Activated naive CD8-positive, alpha-beta T cell treated with anti-CD3 and anti-CD28 coated beads, Interleukin-2, amount 50 U/mL, for 24 hours (primary cell): ENCODE measurements around the gene CNTNAP2.

Source experiments
- ATAC-seq: fragments of 150-1000 bp; cut with Tn5 transposase; one replicate; pipeline ENCODE4 v1.10.0; 2021
- DNase-seq: peaks from one replicate; pipeline ENCODE4 v3.0.0; 2021
- H3K27ac Mint-ChIP-seq: one replicate; pipeline ENCODE4 v1.8.0; 2021; ENCODE audit warnings: mild to moderate bottlenecking, mixed read lengths
- H3K27me3 Mint-ChIP-seq: one replicate; pipeline ENCODE4 v1.8.0; 2021; ENCODE audit warnings: mixed read lengths
- H3K36me3 Mint-ChIP-seq: one replicate; pipeline ENCODE4 v1.8.0; 2021; ENCODE audit warnings: low read depth, mixed read lengths
- H3K4me1 Mint-ChIP-seq: one replicate; pipeline ENCODE4 v1.8.0; 2021; ENCODE audit warnings: mixed read lengths
- H3K4me3 Mint-ChIP-seq: one replicate; pipeline ENCODE4 v1.8.0; 2021; ENCODE audit warnings: mild to moderate bottlenecking, moderate library complexity, mixed read lengths
- H3K9me3 Mint-ChIP-seq: one replicate; pipeline ENCODE4 v1.8.0; 2021; ENCODE audit warnings: mixed read lengths

Gene CNTNAP2

GRCh38 chr7:146709451-146710027 is 592.9 kb downstream of the CNTNAP2 start:
- no peak overlapping the region for H3K4me3 Mint-ChIP-seq
- peaks cover 12% of the 10 kb centered on the region for H3K9me3 Mint-ChIP-seq

GRCh38 chr7:146713205-146713604 is 596.6 kb downstream of the CNTNAP2 start:
- no peaks in the 10 kb centered on the region for H3K27me3 Mint-ChIP-seq
- no peak for DNase-seq
- no peaks in the 10 kb centered on the region for H3K4me1 Mint-ChIP-seq

More at GRCh38 chr7:146709451-146710027, 592.9 kb downstream of the CNTNAP2 start:
- ATAC-seq (no peak), DNase-seq (no peak)
- Mint-ChIP-seq H3K36me3 (no peaks in the 10 kb centered on the region), H3K4me1 (no peaks in the 10 kb centered on the region), H3K27me3 (no peaks in the 10 kb centered on the region), H3K27ac (no peak overlapping the region)

DNA sequence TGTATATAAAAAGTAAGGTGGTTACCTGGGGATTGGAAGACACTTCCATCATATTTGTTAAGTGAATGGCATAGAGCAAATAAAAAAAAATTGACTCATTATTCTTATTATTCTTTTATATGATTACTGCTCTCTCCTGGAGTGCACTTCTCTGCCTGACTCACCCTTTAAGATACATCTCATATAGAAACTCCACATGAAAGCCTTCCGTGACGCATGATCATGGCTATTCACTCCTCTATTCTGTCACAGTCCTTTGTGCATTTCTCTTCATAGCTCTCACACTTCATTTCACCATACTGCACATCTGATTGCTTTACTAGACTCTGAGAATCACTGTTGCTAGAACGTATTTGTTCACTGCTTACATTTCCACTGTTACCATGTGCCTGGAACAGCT is 597.3 kb downstream of the CNTNAP2 start:
- Mint-ChIP-seq H3K4me3 (no peak overlapping the region), H3K36me3 (no peaks in the 10 kb centered on the region), H3K9me3 (peaks cover 7% of the 10 kb centered on the region), H3K27ac (no peak overlapping the region), H3K27me3 (no peaks in the 10 kb centered on the region), H3K4me1 (no peaks in the 10 kb centered on the region)
- DNase-seq (no peak), ATAC-seq (no peak)

More at GRCh38 chr7:146713205-146713604, 596.6 kb downstream of the CNTNAP2 start:
- Mint-ChIP-seq H3K27ac (no peak overlapping the region), H3K4me3 (no peak overlapping the region), H3K36me3 (no peaks in the 10 kb centered on the region), H3K9me3 (peaks cover 7% of the 10 kb centered on the region)
- ATAC-seq = no peak

GRCh38 chr7:146720195-146720594 is 603.6 kb downstream of the CNTNAP2 start:
- no peaks in the 10 kb centered on the region for H3K36me3 Mint-ChIP-seq
- no peaks in the 10 kb centered on the region for H3K27me3 Mint-ChIP-seq
- ATAC-seq (no peak), DNase-seq (no peak)
- no peak overlapping the region for H3K4me3 Mint-ChIP-seq
- H3K9me3 Mint-ChIP-seq = no peaks in the 10 kb centered on the region
- no peaks in the 10 kb centered on the region for H3K4me1 Mint-ChIP-seq
- H3K27ac Mint-ChIP-seq = no peak overlapping the region

DNA sequence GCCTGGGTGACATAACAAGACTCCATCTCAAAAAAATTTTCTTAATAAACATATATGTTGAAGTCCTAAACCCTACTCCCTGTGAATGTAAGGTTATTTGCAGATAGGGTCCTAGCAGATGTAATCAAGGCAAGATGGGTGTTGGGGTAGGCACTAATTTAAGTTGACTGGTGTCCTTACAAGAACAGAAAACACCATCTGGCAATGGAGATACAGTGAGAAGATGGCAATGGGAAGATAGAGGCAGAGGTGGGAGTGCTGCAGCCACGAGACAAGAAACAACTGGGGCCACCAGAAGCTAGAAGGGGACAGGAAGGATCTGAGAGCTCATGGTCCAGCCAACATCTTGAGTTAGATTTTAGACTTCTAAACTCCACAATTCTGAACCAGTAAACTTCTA is 606.4 kb downstream of the CNTNAP2 start:
- no peaks in the 10 kb centered on the region for H3K36me3 Mint-ChIP-seq
- DNase-seq (no peak), ATAC-seq (no peak)
- no peaks in the 10 kb centered on the region for H3K27me3 Mint-ChIP-seq
- no peaks in the 10 kb centered on the region for H3K4me1 Mint-ChIP-seq
- no peaks in the 10 kb centered on the region for H3K9me3 Mint-ChIP-seq
- H3K4me3 Mint-ChIP-seq = no peak overlapping the region
- H3K27ac Mint-ChIP-seq = no peak overlapping the region

DNA sequence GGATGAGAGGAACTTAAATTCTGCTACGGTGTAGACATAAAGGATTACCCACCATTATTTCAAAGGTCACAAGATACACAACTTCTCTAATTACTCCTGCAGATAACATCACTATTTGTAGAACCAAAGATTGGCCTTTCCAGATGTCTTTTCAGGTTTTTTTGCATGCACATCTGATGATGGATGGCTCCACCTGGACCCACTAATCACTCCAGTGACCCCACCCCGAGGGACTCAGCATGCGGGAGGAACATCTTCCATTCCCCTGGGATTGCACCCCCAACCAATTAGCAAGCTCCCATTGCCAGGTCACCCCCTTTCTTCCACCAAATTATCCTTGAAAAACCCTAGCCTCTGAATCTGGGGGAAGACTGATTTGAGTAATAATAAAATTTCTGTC is 608.9 kb downstream of the CNTNAP2 start:
- no peak overlapping the region for H3K27ac Mint-ChIP-seq
- H3K4me3 Mint-ChIP-seq = no peak overlapping the region
- DNase-seq (no peak), ATAC-seq (no peak)
- no peaks in the 10 kb centered on the region for H3K27me3 Mint-ChIP-seq
- H3K36me3 Mint-ChIP-seq = no peaks in the 10 kb centered on the region
- no peaks in the 10 kb centered on the region for H3K4me1 Mint-ChIP-seq
- H3K9me3 Mint-ChIP-seq = no peaks in the 10 kb centered on the region

DNA sequence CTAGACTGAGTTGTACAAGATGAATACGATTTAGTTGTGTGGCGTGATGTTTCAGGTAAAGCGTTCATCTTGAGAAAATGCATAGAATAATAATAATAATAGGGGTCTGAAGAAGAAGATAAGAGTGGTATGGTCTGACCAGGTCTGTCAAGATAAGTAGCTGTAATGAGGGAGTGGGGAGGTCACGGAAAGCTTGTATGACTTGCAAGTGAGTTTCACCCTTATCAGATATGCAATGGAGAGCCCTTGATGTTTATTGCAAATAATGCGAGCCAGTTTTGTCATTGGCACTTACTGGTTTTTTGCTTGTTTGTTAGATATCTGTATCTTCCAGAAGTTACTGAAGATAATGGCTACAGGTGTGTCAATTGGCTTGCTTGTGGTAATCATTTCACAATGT is 611.5 kb downstream of the CNTNAP2 start:
- Mint-ChIP-seq H3K27me3 (no peaks in the 10 kb centered on the region), H3K36me3 (no peaks in the 10 kb centered on the region), H3K9me3 (no peaks in the 10 kb centered on the region), H3K4me1 (no peaks in the 10 kb centered on the region), H3K4me3 (no peak overlapping the region), H3K27ac (no peak overlapping the region)
- ATAC-seq (no peak), DNase-seq (no peak)

DNA sequence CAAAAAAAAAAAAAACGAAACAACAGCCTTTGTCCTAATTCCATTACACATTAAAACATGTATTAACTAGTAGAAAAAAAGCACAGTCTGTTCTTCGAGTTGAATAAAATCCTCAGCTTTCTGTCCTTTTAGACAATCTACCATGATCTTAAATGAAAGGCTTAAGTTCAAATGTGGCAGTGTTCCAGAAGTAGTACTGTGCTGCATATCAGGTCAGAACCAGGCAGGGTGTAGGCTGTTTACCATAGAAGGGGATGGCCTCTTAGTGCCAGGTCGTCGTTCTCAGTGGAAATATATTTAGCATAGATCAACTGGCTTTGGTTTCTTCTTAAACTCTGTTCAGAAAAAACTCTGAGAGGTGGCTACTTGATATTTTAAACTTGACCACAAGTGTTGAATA is 612.0 kb downstream of the CNTNAP2 start:
- Mint-ChIP-seq H3K9me3 (no peaks in the 10 kb centered on the region), H3K27me3 (no peaks in the 10 kb centered on the region), H3K27ac (no peak overlapping the region), H3K4me1 (no peaks in the 10 kb centered on the region), H3K36me3 (no peaks in the 10 kb centered on the region), H3K4me3 (no peak overlapping the region)
- DNase-seq (no peak), ATAC-seq (no peak)

DNA sequence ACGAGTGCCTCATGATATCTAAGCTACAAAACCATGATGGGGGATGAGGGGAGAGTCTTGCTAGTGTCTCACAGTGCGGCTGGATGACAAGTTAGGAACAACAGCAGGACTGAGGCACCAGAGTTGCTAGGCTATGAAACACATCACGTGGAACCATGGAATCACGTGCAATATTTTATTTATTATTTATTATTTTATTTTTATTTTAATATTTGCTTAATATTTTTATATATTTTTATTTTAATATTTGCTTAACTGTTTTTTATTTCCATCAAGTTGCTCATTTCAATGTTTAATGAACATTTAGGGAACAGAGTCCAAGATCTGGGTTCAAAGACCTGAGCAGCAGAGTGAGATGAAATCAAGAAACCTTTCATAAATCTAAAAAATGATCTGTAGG is 614.6 kb downstream of the CNTNAP2 start:
- no peaks in the 10 kb centered on the region for H3K9me3 Mint-ChIP-seq

DNA sequence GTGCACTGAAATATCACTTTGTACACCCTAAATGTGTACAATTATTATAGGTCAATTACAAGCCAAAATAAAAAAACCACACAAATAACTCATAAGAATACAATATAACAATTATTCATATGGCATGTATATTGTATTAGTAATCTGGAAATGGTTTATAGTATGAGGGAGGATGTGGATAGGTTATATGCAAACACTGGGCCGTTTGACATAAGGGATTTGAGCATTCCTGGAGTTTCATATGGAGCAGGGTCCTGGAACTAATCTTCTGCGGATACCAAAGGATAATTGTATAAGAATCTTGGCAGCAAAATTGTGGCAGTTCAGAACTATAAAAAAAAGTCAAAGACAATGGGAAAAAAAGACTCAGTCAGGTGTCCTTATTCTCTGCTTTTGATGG is 619.4 kb downstream of the CNTNAP2 start:
- H3K9me3 Mint-ChIP-seq = peaks cover 7% of the 10 kb centered on the region
- no peak overlapping the region for H3K27ac Mint-ChIP-seq
- no peak overlapping the region for H3K4me3 Mint-ChIP-seq
- ATAC-seq (no peak), DNase-seq (no peak)
- no peaks in the 10 kb centered on the region for H3K36me3 Mint-ChIP-seq
- no peaks in the 10 kb centered on the region for H3K4me1 Mint-ChIP-seq
- H3K27me3 Mint-ChIP-seq = no peaks in the 10 kb centered on the region

More for the DNA sequence above, 614.6 kb downstream of the CNTNAP2 start:
- Mint-ChIP-seq H3K27me3 (no peaks in the 10 kb centered on the region), H3K4me1 (no peaks in the 10 kb centered on the region), H3K4me3 (no peak overlapping the region), H3K36me3 (no peaks in the 10 kb centered on the region), H3K27ac (no peak overlapping the region)
- ATAC-seq (no peak), DNase-seq (no peak)

GRCh38 chr7:146736446-146737190 is 620.0 kb downstream of the CNTNAP2 start:
- H3K36me3 Mint-ChIP-seq = no peaks in the 10 kb centered on the region
- H3K27me3 Mint-ChIP-seq = no peaks in the 10 kb centered on the region
- ATAC-seq (no peak), DNase-seq (no peak)
- peaks cover 13% of the 10 kb centered on the region for H3K9me3 Mint-ChIP-seq
- no peaks in the 10 kb centered on the region for H3K4me1 Mint-ChIP-seq
- H3K27ac Mint-ChIP-seq = no peak overlapping the region
- no peak overlapping the region for H3K4me3 Mint-ChIP-seq

DNA sequence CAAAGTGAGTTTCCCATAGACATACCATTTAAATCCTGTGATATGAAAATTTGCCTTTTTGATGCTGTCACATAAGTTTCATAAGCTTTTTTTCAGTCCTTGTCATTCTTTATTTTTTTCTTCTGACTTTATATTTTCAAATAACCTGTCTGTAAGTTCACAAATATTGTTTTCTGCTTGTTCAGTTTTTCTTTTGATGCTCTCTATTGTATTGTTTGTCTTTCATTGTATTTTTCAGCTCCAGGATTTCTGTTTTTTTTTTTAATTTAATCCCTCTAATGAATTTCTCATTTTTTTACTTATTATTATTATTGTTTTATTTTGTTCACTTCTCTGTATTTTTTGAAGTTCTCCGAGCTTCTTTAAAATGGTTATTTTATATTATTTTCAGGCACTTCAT is 623.4 kb downstream of the CNTNAP2 start:
- no peaks in the 10 kb centered on the region for H3K4me1 Mint-ChIP-seq
- peaks cover 19% of the 10 kb centered on the region for H3K9me3 Mint-ChIP-seq
- H3K36me3 Mint-ChIP-seq = no peaks in the 10 kb centered on the region
- ATAC-seq (no peak), DNase-seq (no peak)
- H3K27me3 Mint-ChIP-seq = no peaks in the 10 kb centered on the region
- H3K27ac Mint-ChIP-seq = no peak overlapping the region
- no peak overlapping the region for H3K4me3 Mint-ChIP-seq

DNA sequence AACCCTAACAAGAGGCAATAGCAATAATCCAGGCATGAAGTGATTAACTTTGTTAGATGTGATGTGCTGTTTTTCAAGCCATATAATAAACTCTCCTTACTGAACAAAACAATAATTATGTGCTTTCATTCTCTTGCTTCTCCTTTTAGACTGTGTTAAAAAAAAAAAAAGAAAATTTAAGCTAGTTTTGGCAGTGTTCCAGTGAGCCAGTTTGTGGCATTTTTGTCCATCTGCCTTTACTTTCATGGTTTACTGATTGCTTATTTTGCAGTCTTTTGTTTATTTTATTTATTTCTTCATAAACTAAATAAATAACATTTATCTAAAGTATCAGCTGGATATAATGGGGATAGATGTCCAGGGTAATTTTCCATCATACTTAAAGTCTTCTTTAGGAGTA is 625.3 kb downstream of the CNTNAP2 start:
- no peak for DNase-seq
- H3K36me3 Mint-ChIP-seq = no peaks in the 10 kb centered on the region
- H3K4me3 Mint-ChIP-seq = no peak overlapping the region
- peaks cover 19% of the 10 kb centered on the region for H3K9me3 Mint-ChIP-seq
- H3K27me3 Mint-ChIP-seq = no peaks in the 10 kb centered on the region
- ATAC-seq = no peak
- H3K4me1 Mint-ChIP-seq = no peaks in the 10 kb centered on the region
- H3K27ac Mint-ChIP-seq = no peak overlapping the region

DNA sequence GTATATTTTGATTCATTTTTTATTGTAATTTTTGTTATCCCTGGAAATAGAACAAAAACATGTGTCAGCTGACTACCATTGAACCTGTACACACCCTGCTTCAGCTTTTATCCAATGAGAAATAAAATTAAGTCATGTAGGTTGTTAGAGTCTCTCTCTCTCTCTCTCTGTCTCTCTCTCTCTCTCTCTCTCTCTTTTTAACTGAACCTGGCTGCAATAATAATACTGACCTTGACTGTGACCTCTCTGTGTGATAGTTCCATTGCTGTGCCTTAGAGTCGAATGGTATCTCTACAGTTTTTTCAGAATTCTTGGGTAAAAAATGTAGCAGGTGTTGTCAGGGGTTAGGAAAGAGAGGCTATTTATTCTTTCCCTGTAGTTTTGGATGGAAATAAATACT is 637.8 kb downstream of the CNTNAP2 start:
- H3K27me3 Mint-ChIP-seq = no peaks in the 10 kb centered on the region
- no peak for DNase-seq
- ATAC-seq = no peak
- H3K4me1 Mint-ChIP-seq = no peaks in the 10 kb centered on the region
- H3K4me3 Mint-ChIP-seq = no peak overlapping the region
- no peaks in the 10 kb centered on the region for H3K36me3 Mint-ChIP-seq
- no peak overlapping the region for H3K27ac Mint-ChIP-seq
- peaks cover 21% of the 10 kb centered on the region for H3K9me3 Mint-ChIP-seq

- no peaks in the 10 kb centered on the region for H3K36me3 Mint-ChIP-seq
- no peak overlapping the region for H3K27ac Mint-ChIP-seq
- H3K4me3 Mint-ChIP-seq = no peak overlapping the region
- no peak for ATAC-seq
- H3K27me3 Mint-ChIP-seq = no peaks in the 10 kb centered on the region
- H3K4me1 Mint-ChIP-seq = no peaks in the 10 kb centered on the region
- no peak for DNase-seq
- peaks cover 21% of the 10 kb centered on the region for H3K9me3 Mint-ChIP-seq
Measured at GRCh38 chr7:146755585-146755984, 639.0 kb downstream of the CNTNAP2 start.
